ENCODE results near the gene RASSF3. TPM values are rescaled to one million over a fixed set of nuclear protein-coding genes. Genes with fewer than 3 reads are reported as not detected.

The RASSF3 gene
- total RNA-seq, 4 donors from 2014 or later: 14.7 to 18.3 (median 16.7) TPM

DNA sequence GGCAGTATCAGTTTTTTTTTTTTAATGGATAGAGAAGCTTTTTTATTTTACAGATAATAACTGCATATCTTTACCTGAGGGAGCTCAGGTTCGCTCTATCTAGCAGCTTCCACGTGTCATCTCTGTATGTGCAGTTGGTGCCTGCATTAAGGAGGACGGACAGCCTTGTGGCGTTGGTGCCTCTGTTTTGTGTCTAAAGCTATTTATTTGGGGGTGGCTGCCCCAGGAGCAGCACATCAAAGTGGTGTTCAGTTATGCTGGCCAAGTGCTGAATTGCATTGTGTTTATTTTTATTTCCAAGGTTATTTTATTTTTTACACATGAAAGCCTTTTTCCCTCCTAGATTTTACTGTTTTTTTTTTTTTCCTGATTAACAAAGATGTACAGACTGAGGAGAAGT is 59.7 kb downstream of the RASSF3 start:
- no peak for DNase-seq (ENCODE audit: low spot score in 2 of 2)
- Histone ChIP-seq H3K9me3 (no peaks in the 10 kb centered on the region), H3K4me3 (no peak overlapping the region), H3K27ac (peak overlapping the region in 1 of 4 donors; percentile 62), H3K36me3 (no peaks in the 10 kb centered on the region), H3K27me3 (no peaks in the 10 kb centered on the region), H3K4me1 (peaks cover 0 to 48% (median 28%) of the 10 kb centered on the region in 4 donors)
- WGBS, 2 donors: 69 to 79% methylated on average over 4 of the region's 4 CpGs
- TF ChIP-seq, protein P1, sequence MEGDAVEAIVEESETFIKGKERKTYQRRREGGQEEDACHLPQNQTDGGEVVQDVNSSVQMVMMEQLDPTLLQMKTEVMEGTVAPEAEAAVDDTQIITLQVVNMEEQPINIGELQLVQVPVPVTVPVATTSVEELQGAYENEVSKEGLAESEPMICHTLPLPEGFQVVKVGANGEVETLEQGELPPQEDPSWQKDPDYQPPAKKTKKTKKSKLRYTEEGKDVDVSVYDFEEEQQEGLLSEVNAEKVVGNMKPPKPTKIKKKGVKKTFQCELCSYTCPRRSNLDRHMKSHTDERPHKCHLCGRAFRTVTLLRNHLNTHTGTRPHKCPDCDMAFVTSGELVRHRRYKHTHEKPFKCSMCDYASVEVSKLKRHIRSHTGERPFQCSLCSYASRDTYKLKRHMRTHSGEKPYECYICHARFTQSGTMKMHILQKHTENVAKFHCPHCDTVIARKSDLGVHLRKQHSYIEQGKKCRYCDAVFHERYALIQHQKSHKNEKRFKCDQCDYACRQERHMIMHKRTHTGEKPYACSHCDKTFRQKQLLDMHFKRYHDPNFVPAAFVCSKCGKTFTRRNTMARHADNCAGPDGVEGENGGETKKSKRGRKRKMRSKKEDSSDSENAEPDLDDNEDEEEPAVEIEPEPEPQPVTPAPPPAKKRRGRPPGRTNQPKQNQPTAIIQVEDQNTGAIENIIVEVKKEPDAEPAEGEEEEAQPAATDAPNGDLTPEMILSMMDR (IDR thresholded peaks at IDR 0.05): no peak
- TF ChIP-seq POLR2A (IDR thresholded peaks at IDR 0.05) (no peak), EP300 (IDR thresholded peaks at IDR 0.05) (no peak)

DNA sequence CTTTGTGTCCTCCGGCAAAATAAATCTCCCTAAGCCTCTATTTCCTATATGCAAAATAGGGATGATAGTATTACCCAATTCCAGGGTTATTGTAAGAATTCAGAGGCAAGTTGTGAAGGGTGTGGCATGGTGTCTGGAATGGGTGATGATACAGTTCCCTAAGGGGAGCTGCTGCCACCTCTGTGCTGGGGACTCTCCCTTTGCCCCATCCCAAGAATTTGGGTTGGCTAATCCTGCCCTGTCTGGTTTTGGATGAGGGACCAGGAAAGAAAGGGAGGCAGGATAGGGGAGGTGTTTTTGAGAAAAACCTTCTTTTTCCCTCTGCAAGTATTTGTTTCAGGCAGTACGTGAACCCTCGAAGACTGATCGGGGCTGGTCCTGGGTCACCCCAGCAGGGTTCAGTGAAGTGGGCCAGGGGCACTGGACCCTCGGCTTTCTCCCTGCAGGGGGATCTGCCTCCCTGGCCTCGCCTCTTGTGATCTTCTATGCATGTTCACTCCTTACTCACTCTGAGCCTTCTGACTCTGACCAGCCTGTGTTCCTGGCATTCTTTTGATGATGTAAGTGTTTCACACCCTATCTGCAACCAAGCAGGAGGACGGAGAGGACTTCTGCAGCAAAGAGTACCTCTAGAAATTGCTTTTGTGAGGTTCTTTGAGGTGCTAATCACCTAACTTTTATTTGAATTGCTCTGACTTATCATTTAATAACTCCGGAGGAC is 60.8 kb downstream of the RASSF3 start:
- Histone ChIP-seq H3K4me1 (peaks cover 0 to 54% (median 29%) of the 10 kb centered on the region in 4 donors), H3K9me3 (no peaks in the 10 kb centered on the region), H3K27me3 (no peaks in the 10 kb centered on the region), H3K27ac (peak overlapping the region in 2 of 4 donors; percentile 4 to 40), H3K36me3 (no peaks in the 10 kb centered on the region), H3K4me3 (no peak overlapping the region)
- TF ChIP-seq, protein P1 (IDR thresholded peaks at IDR 0.05): no peak
- no peak for TF ChIP-seq POLR2A (IDR thresholded peaks at IDR 0.05)
- TF ChIP-seq EP300 (IDR thresholded peaks at IDR 0.05): no peak
- WGBS, 2 donors: 74 to 86% methylated on average over 8 of the region's 8 CpGs
- no peak for DNase-seq (ENCODE audit: low spot score in 2 of 2)

DNA sequence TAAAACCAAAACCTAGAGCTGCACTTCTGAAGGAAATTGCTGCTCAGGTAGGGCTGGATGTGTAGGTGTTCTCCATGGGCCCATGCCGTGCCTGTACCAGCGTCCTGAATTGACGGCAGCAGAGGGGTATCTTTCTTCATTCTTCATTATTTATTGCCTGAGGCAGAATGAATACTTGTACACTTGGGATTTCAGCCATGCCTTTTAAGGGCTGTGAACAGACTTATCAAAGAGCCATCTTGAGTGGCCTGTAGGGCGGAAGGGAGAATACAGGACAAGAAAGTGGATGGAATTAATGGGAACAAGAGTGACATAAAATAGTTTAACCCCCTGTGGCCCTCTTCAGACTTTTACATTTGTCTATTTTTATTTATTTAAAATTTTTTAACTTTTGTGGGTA is 61.4 kb downstream of the RASSF3 start:
- Histone ChIP-seq H3K4me3 (no peak overlapping the region), H3K27ac (peak overlapping the region in 1 of 4 donors; percentile 4), H3K27me3 (no peaks in the 10 kb centered on the region), H3K4me1 (peaks cover 0 to 48% (median 27%) of the 10 kb centered on the region in 4 donors), H3K36me3 (no peaks in the 10 kb centered on the region), H3K9me3 (no peaks in the 10 kb centered on the region)
- DNase-seq (ENCODE audit: low spot score in 2 of 2): no peak
- TF ChIP-seq EP300 (IDR thresholded peaks at IDR 0.05) (no peak), POLR2A (IDR thresholded peaks at IDR 0.05) (no peak)
- TF ChIP-seq, protein P1 (IDR thresholded peaks at IDR 0.05): no peak
- 81 to 85% methylated on average over 4 of the region's 4 CpGs for WGBS, 2 donors

DNA sequence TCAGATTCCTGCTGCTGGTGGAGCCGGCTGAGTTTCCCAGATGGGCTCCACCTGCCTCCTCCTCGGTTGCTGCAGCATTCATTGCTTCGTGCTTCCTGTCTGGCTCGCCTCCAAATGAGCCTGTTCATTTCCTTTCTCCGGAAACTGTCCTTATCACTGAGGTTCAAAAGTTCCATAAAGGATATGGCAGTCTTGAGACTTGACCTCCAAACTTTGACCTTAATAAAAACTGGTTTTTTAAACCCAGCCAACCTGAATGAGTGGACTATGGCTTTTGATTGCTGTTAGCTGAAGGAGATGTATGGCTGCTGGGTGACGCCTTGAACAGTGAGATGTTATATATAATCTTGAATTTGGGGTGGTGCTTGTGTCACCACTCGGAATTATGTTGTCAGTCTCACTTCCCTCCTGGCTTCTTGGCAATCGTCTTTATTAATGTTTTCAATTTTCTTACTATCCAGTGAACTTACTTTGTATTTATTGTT is 62.7 kb downstream of the RASSF3 start:
- DNase-seq (ENCODE audit: low spot score in 2 of 2): no peak
- no peaks in the 10 kb centered on the region for H3K36me3 ChIP-seq
- TF ChIP-seq EP300 (IDR thresholded peaks at IDR 0.05) (peak in 1 of 2 donors; percentile 11), POLR2A (IDR thresholded peaks at IDR 0.05) (no peak)
- no peak overlapping the region for H3K4me3 ChIP-seq
- WGBS, 2 donors: 40 to 43% methylated on average over 8 of the region's 8 CpGs
- no peaks in the 10 kb centered on the region for H3K27me3 ChIP-seq
- H3K27ac ChIP-seq: peak overlapping the region in 2 of 4 donors; percentile 19 to 57
- no peaks in the 10 kb centered on the region for H3K9me3 ChIP-seq
- peaks cover 0 to 47% (median 26%) of the 10 kb centered on the region in 4 donors for H3K4me1 ChIP-seq

DNA sequence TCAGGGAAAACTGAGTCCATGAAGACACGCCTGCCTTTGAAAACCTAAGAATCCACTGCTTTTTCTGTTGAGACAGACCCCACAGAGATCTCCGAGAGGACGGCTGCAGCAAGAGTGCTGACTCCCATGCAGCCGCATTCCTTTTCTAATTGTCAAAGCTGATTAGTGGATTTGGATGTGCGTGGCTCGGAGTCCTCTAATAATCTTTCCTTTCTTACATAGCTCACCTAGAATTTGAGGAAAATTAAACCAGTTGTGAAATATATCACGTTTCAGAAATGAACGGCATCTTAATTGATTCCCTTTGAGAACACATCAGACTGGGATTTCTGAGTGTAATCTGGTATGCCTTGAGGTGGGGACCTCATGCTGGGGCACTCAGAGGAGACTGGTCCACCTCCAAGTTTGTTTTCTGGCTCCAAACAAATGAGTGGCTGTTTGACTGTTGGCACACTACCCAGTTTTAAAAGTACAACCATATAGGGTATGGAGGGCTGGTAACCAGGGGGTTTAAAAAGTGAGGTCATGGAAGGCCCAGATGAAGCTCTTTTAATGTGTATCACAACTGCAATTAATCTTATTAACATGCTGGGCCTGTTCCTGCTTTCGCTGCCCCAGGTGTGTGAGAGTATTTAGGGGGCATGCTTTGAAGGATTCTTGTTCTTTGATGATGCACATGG is 63.3 kb downstream of the RASSF3 start:
- Histone ChIP-seq H3K4me1 (peaks cover 0 to 47% (median 26%) of the 10 kb centered on the region in 4 donors), H3K27ac (peak overlapping the region in 2 of 4 donors; percentile 43 to 57), H3K36me3 (no peaks in the 10 kb centered on the region), H3K27me3 (no peaks in the 10 kb centered on the region), H3K4me3 (no peak overlapping the region), H3K9me3 (no peaks in the 10 kb centered on the region)
- no peak for DNase-seq (ENCODE audit: low spot score in 2 of 2)
- TF ChIP-seq EP300 (IDR thresholded peaks at IDR 0.05) (no peak), POLR2A (IDR thresholded peaks at IDR 0.05) (no peak)
- TF ChIP-seq, protein P1 (IDR thresholded peaks at IDR 0.05): no peak
- WGBS, 2 donors: 61 to 63% methylated on average over 9 of the region's 9 CpGs
